ENCODE data around the gene KIF22. TPM values are rescaled to one million over a fixed set of nuclear protein-coding genes. Genes with fewer than 3 reads are reported as not detected.
"Not testable (repeated sequence)": the region's sequence is repeated elsewhere in the genome, so short reads cannot be mapped to it uniquely, and the experiment has no call there.

KIF22 gene
- total RNA-seq, 4 donors from 2014 or later, result 5.9 to 70.4 (median 15.8) TPM

DNA sequence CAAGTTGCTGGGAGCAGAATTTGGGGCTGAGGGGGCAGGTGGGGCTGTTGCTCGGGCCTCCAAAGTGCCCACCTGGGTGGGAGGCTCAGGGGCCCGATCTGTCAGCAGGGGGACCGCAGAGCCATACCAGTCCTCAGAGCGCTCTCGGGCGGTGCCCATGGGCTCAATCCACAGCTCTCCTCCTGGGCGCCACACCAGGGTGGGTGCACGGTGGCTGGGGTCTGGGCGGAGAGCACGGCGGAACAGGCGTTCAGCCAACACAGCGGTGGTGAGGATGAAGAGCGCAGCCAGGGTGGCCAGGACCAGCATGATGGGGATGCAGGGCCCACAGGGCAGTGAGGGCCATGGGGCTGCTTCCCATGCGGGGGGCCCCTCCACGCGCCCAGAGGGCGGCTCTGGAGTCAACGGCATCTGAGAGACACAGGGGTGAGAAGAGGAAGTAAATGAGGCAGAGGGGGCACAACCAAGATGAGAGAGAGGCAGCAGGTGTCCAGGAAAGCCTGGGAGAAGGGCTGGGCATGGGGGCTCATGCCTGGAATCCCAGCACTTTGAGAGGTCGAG is 45.9 kb upstream of the KIF22 start:
- no peak for DNase-seq
- no peaks in the 10 kb centered on the region for H3K9me3 ChIP-seq
- no peak overlapping the region for H3K27ac ChIP-seq
- H3K4me3 ChIP-seq, result no peak overlapping the region
- no peaks in the 10 kb centered on the region for H3K27me3 ChIP-seq
- intact Hi-C loops (cut with DNase I; ENCODE audit: low total_unique reads), result no loop called here
- no peaks in the 10 kb centered on the region for H3K4me1 ChIP-seq
- H3K36me3 ChIP-seq, result no peaks in the 10 kb centered on the region
- TF ChIP-seq, protein P1, sequence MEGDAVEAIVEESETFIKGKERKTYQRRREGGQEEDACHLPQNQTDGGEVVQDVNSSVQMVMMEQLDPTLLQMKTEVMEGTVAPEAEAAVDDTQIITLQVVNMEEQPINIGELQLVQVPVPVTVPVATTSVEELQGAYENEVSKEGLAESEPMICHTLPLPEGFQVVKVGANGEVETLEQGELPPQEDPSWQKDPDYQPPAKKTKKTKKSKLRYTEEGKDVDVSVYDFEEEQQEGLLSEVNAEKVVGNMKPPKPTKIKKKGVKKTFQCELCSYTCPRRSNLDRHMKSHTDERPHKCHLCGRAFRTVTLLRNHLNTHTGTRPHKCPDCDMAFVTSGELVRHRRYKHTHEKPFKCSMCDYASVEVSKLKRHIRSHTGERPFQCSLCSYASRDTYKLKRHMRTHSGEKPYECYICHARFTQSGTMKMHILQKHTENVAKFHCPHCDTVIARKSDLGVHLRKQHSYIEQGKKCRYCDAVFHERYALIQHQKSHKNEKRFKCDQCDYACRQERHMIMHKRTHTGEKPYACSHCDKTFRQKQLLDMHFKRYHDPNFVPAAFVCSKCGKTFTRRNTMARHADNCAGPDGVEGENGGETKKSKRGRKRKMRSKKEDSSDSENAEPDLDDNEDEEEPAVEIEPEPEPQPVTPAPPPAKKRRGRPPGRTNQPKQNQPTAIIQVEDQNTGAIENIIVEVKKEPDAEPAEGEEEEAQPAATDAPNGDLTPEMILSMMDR (IDR thresholded peaks at IDR 0.05), result no peak
- TF ChIP-seq POLR2A (IDR thresholded peaks at IDR 0.05), result no peak

DNA sequence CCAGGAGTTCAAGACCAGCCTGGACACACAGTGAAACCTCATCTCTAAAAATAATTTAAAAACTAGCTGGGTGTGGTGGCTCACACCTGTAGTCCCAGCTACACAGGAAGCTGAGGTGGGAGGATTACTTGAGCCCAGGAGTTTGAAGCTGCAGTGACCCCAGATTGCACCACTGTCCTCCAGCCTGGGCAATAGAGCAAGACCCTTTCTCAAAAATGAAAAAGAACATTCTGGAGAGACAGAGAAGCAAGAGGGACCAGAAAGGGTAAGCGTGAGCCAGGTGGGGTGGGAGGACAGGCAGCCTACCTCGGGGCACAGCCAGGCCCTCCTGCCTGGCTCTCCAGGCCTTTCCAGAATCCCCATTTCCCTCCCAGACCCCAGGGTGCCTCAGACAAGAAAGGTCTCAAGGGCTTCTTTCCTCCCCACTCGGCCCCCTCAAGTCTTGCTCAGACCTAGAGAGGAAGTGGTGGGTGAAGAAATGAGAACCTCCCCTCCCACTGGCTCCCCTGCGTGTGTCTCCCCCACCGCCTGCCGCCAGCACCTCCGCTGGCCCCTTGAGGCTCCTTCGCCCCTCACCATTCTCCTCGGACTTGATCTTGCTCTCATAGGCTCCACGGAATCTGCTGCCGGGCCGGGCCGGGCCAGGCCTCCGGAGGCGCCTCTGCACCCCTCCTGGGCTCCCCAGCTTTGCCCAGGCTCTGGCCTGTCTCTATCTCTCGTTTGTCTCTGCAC is 45.3 kb upstream of the KIF22 start:
- DNase-seq, result no peak
- H3K27ac ChIP-seq, result no peak overlapping the region

DNA sequence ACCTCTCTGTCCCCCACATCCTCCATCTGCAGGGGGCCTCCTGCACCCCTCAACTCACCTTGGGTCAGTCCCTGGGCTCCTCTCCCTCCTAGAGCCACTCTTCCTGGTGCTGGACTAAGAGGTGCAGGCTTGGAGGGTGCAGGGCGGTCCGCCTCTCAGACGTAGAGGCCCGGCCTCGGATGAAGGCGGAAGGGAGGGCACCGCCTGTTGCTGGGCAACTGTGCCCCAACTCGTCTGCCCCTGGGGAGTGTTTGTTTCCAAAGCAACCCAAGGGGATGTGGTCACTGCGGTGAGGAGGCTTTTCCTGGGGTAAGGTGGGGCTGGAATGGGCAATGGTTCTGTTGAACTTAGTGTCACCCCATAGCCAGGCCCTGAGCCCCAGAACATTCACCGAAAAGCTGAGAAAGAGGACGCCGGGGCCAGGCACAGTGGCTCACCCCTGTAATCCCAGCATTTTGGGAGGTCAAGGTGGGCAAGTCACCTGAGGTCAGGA is 44.7 kb upstream of the KIF22 start, which contains the start of gene C16orf54:
Gene C16orf54 (minus strand): TSS at position 138 of the 493 bp plus-strand sequence. CDS start 1,039 bp downstream, outside the sequence.
- no peaks in the 10 kb centered on the region for H3K9me3 ChIP-seq
- H3K36me3 ChIP-seq, result no peaks in the 10 kb centered on the region
- intact Hi-C loops (cut with DNase I; ENCODE audit: low total_unique reads), result no loop called here
- TF ChIP-seq, protein P1 (IDR thresholded peaks at IDR 0.05), result no peak
- no peak for TF ChIP-seq POLR2A (IDR thresholded peaks at IDR 0.05)
- H3K4me3 ChIP-seq, result no peak within 1 kb of the TSS
- peak; percentile 29 to 34 for DNase-seq
- H3K27ac ChIP-seq, result no peak within 1 kb of the TSS
- H3K27me3 ChIP-seq, result no peaks in the 10 kb centered on the region
- no peaks in the 10 kb centered on the region for H3K4me1 ChIP-seq

More for the DNA sequence above, 45.3 kb upstream of the KIF22 start:
- no peaks in the 10 kb centered on the region for H3K36me3 ChIP-seq
- H3K9me3 ChIP-seq, result no peaks in the 10 kb centered on the region
- TF ChIP-seq, protein P1 (IDR thresholded peaks at IDR 0.05), result no peak
- TF ChIP-seq POLR2A (IDR thresholded peaks at IDR 0.05), result no peak
- H3K27me3 ChIP-seq, result no peaks in the 10 kb centered on the region
- no peak overlapping the region for H3K4me3 ChIP-seq
- no peaks in the 10 kb centered on the region for H3K4me1 ChIP-seq
- intact Hi-C loops (cut with DNase I; ENCODE audit: low total_unique reads), result no loop called here

DNA sequence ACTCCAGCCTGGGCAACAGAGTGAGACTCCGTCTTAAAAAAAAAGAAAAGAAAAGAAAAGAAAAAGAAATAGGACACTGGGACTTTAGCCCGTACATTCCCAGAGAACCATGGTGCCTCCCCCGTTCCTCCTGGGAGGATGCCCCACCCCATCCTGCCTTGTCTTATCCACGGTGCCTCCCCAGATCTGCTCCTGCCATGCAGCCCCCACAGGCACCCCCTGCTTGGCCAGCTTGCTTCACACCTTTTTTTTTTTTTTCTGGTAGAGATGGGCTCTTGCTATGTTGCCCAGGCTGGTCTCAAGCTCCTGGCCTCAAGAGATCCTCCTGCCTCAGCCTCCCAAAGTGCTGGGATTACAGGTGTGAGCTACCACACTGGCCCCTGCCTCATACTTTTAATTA is 44.0 kb upstream of the KIF22 start:
- DNase-seq; H3K4me1 ChIP-seq; intact Hi-C loops (cut with DNase I; ENCODE audit: low total_unique reads): not testable (repeated sequence)

DNA sequence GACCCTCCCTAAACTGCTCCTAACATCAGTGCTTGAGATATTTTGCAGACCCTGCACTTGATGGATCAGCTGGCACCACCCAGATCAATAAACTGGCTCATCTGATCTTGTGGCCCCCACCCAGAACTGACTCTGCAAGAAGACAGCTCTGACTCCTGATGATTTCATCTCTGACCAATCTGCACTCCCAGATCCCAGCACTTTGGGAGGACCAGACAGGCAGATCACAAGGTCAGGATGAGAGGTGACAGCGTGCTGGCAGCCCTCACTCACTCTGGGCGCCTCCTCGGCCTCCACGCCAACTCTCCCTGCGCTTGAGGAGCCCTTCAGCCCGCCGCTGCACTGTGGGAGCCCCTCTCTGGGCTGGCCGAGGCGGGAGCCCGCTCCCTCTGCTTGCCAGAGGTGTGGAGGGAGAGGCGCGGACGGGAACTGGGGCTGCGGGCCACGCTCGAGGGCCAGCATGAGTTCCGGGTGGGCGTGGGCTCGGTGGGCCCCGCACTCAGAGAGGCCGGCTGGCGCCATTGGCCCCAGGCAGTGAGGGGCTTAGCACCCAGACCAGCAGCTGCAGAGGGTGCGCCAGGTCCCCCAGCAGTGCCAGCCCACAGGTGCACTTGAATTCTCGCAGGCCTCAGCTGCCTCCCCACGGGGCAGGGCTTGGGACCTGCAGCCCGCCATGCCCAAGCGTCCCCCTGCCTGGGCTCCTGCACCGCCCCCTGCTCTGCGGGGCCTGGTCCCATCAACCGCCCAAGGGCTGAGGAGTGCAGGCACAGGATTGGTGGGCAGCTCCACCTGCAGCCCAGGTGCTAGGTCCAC is 42.4 kb upstream of the KIF22 start:
- H3K27ac ChIP-seq, result no peak overlapping the region
- no peak for TF ChIP-seq POLR2A (IDR thresholded peaks at IDR 0.05)
- TF ChIP-seq, protein P1 (IDR thresholded peaks at IDR 0.05), result no peak
- no peaks in the 10 kb centered on the region for H3K36me3 ChIP-seq
- no peak for DNase-seq
- no peaks in the 10 kb centered on the region for H3K27me3 ChIP-seq
- no peak overlapping the region for H3K4me3 ChIP-seq
- no peaks in the 10 kb centered on the region for H3K4me1 ChIP-seq
- no peaks in the 10 kb centered on the region for H3K9me3 ChIP-seq
- intact Hi-C loops (cut with DNase I; ENCODE audit: low total_unique reads), result no loop called here

More for the DNA sequence above, 44.0 kb upstream of the KIF22 start:
- not testable (repeated sequence) for H3K27me3 ChIP-seq, H3K4me3 ChIP-seq, H3K36me3 ChIP-seq, H3K27ac ChIP-seq, H3K9me3 ChIP-seq

DNA sequence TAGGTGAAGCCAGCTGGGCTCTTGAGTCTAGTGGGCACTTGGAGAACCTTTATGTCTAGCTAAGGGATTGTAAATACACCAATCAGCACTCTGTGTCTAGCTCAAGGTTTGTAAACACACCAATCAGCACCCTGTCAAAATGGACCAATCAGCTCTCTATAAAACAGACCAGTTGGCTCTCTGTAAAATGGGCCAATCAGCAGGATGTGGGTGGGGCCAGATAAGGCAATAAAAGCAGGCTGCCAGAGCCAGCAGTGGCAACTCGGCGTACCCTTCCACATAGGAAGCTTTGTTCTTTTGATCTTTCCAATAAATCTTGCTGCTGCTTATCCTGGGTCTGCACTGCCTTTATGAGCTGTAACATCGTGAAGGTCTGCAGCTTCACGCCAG is 41.8 kb upstream of the KIF22 start:
- H3K36me3 ChIP-seq; DNase-seq; intact Hi-C loops (cut with DNase I; ENCODE audit: low total_unique reads); H3K27ac ChIP-seq; H3K4me3 ChIP-seq; H3K9me3 ChIP-seq; H3K4me1 ChIP-seq; H3K27me3 ChIP-seq: not testable (repeated sequence)

Data from uterus (tissue), 4 donors.